H4 (cell line): ENCODE results near the gene COL5A1. TPM values are rescaled to one million over a fixed set of nuclear protein-coding genes. Genes with fewer than 3 reads are reported as not detected.
"Not testable (repeated sequence)": the region's sequence is repeated elsewhere in the genome, so short reads cannot be mapped to it uniquely, and the experiment has no call there.

Experiments
- DNase-seq: peaks from one replicate; pipeline ENCODE4 v3.0.0-alpha.2; 2015; ENCODE audit warnings: low spot score
- total RNA-seq: library from RNA; depleted of rRNA; stranded (reverse); fragments of >200 nt; shearing (Covaris generic); gene quantifications from 2 replicates; pipeline ENCODE4 v1.2.3, GENCODE V29; 2014

The COL5A1 gene
- total RNA-seq, 1 experiment from 2014 or later, result 32.1 TPM

DNA sequence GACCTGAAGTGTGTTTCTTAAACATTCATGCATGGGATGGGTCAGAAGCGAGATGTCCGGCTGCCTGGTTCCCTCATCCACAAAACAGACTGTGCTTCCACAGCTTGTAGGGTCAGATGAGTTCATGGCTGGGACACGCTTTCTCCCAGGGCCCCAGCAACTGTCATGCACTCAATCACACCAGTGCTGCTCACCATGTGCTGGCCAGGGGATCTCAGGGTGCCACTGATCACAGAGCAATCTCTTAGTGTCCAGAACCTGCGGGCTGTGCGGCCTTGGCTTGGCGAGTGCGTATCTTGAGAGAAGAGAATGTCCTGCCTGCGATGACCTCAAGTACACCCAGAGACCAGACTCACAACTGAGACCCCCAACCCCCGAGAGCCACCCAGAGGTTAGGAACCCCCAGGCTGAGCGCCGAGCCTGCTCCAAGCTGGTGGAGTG lies 213.0 kb downstream of the COL5A1 start:
- no peak for DNase-seq

DNA sequence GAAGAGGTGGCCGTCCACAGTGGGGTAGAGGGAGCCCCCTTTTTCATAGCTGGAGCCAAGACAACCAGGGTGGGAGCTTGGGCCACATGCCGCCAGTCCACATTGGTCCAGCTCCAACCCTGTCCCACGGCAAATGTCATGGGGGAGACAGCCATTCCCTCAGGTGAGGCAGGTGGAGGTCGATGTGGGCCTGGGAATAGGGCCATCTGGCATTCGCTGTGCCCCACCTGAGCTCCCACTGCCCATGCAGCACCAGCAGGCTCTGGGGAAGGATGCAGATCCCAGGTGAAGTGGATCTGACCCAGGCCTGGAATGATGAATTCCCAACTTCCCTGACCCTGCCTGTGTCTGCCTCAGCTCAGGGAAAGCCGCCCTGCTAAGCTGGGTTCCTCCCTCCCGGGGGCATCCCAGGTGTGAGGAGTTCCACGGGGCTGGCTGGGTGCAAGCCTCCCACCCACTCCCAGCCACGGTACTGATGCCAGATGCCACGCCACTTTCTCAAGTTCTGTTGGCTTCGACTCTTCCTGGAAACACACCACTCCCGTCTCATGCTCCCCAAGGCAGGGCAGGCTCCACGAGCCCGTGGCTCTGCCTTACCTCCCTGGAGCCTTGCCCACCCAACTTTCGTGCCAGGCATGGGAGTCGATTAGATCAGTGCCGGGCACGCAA lies 213.8 kb downstream of the COL5A1 start:
- no peak for DNase-seq

DNA sequence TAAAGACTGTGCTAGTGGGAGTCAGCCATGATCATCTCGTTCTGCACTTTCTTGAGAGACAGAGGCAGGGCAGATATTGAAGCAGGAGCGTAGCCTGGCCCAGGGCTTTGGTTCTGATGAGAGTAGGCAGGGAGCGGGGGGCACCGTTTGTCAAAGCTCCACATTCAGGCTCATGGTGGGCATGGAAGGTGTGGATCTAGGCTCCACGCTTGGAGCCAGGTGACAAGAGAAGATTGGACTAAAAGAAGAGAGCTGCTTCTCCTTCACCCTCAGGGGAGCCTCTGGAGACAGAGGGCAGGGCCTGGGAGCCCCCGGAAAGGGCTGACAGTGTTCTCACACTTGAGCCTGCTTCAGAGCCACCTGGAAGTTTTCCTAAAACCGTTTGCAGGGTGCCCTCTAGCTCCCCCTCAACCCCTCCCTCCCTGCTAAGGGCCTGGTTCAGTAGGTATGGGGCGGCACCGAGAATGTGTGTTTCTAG lies 214.3 kb downstream of the COL5A1 start:
- no peak for DNase-seq

GRCh38 chr9:134857451-134857850 lies 215.8 kb downstream of the COL5A1 start:
- DNase-seq, result not testable (repeated sequence)

GRCh38 chr9:134858051-134858841 lies 216.6 kb downstream of the COL5A1 start:
- DNase-seq, result peak; percentile 55

DNA sequence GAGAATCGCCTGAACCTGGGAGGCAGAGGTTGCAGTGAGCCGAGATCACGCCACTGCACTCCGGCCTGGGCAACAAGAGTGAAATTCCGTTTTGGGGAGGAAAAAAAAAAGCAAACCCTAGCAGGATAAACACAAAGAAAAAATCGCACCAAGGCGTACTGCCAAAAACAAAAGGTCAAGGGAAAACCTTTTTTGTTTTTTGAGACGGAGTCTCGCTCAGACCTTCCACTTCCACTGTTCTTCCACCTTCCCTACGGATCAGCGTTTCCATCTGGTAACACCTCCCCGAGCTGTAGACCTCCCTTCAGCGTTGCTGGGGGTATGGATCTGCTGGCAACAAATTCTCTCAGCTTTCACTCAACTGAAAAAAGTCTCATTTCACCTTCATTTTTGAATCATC lies 218.9 kb downstream of the COL5A1 start:
- no peak for DNase-seq

- no peak for DNase-seq
These were observed 220.2 kb downstream of the COL5A1 start for GRCh38 chr9:134861595-134862334.

- no peak for DNase-seq
These were observed 221.8 kb downstream of the COL5A1 start for GRCh38 chr9:134863306-134863902.

- DNase-seq, result peak; percentile 45
These were observed 222.6 kb downstream of the COL5A1 start for GRCh38 chr9:134863941-134864820.

- no peak for DNase-seq
These were observed 223.2 kb downstream of the COL5A1 start for GRCh38 chr9:134864821-134865190.

GRCh38 chr9:134867917-134868750 lies 226.5 kb downstream of the COL5A1 start:
- DNase-seq, result no peak

DNA sequence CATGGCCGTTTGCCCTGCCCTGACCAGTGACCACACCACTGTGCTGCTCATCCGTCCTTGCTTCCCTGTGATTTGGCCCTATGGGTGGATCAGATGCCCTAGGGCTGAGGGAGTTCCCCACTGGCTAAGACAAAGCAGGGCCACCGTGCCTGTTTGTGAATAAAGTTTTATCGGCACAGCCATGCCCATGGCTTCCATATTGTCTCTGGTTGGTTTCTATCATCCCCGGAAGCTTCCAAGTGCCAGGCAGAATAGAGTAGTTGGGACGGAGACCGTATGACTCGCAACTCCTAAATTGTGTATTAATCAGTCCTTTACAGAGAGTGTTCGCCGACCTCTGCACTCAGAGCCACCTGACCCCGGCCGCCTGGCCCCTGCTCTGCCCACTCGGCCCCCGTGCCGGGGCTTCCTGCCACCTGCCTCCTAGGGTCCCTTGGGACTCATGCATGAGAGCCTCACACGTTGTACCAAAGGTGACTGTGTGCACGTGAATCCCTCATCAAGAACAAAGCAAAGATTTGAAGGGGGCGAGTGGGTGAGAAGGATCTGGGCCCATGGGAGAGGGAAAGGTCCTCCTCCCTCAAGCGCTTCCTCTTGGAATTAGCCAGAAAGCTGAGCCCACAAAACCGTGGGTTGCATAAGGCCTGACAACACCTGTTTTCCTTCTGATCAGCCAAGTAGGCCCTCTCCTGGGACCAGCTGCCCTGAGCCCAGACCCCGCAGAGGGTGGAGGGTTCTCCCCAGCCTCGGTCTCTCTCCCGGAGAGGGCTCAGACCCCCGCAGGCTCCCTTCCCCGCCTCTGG lies 227.3 kb downstream of the COL5A1 start:
- no peak for DNase-seq

DNA sequence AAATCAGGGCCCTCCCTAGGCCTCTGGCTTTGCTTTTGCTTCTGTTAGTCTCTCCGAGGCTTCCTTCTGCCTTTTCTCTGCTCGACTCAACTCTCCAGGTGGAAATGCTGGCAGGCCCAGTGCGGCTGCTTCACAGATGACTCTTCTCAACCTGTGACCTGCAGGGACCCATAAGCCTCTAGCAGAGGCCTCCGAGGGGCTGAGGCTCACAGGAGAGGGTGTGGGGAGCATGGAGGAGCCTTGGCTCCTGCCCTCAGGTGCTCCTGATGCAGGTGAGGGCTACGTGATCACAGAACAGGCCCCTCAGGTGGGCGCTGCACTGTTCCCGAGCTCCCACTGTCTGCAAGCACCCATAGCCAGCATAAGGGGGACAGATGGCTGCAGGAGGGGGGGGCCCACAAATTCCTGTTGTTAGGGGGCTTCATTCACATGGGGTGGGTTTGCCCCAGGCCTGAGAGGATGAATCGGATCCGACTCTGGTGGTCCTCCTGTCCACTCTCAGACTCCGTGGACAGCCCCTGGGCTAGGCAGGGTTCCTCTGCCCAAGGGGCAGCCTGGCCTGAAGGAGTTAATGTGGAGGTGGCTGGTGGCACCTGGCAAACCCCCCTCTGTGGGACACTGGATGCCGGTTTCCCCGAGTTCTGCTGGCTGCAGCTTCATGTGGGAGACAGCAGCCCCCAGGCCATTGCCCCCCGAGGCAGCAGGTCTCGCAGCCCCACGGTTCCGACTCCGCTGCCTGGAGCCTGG lies 228.1 kb downstream of the COL5A1 start:
- DNase-seq, result no peak

DNA sequence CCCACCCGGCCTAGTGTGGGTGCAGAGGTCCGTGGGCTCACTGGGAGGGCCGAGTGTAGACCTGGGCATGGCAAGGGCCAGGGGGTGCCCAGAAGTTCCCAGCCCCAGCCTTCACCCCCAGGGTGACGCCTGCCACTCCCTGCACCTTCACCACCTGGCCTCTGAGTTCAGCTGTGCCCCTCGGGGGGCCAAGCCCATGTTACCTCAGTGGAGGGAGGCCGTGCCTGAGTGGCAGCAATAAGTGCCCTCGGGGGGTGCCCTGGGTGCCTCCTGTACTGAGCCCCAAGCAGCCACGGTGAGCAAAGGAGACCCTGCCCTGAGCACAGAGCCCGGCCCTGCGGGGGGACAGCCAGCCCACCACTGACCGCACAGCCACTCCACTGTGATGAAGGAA lies 228.7 kb downstream of the COL5A1 start:
- DNase-seq, result no peak

DNA sequence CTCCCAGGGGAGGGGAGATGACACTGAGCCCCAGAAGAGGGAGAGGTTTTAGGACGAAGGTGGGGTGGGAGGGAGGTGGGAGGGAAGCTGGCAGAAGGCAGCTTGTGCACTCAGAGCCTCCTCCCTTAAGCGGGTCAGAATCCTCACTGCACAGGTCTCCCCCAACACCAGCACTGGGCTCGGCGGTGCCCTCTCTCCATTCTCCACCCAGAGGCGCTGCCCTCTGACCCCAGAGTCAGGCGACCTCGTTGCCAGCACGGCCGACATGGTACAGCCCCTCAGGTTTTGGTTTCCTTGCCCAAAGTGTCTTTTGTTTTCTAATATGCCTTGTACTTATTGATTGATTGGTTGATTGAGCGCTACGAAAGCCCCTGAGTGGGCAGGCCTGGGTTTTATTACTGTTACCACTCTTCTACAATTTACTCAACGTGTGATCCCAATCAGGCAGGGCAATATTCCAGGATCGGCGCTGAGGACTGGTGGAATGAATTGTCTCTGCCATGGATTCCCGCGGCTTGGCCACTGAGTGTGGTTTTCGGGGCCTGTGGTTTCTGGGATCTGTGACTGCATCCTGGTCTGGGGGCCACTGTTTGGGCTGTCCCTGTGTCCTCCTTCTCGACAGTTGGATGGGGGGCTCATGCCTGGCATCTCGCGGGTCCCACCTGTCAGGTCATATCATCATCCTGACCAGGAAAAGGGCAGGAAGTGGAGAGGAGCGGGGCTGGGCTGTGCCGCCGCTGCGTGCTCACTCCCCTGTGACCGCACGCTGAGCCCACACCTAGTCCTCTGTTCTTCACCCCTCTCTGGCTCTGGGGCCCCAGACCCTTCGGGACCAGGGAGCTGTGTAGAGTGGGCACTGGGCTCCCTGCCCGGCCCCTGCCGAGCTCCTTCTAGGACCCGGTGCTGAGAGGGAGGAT lies 229.4 kb downstream of the COL5A1 start:
- no peak for DNase-seq

DNA sequence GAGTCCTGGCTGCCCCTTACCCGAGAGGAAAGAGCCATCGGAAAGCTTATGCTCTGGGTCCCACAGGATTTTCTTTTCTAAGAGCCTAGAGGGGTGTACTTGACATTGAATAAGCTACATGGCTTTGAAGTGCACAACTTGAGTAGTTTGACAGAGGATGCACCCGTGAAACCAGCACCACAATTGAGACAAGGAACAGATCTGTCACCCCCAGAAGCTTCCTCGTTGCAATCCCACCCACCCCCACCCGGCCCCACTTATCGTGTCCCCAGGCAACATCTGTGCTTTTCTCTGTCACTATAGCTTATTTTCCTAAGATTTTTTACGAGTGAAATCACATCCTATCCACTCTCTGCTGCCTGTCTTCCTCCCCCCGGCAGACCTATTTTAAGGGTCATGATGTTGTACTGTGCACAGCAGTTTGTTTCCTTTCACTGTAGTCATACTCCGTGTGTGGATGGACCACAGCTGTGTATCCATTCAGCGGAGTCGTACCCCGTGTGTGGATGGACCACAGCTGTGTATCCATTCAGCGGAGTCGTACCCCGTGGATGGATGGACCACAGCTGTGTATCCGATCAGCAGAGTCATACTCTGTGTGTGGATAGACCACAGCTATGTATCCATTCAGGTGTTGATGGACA lies 230.2 kb downstream of the COL5A1 start:
- no peak for DNase-seq
